Measurements from ENCODE around the gene FBXO46. TPM values are rescaled to one million over a fixed set of nuclear protein-coding genes. Genes with fewer than 3 reads are reported as not detected.

FBXO46 gene
- total and polyA plus RNA-seq, 2 of the 13 experiments (the other 11 are each of a cell fraction or from before 2014, with no cell fraction given): 6.2 to 6.4 TPM

- DNase-seq (ENCODE audit: low spot score) (no peak), FAIRE-seq (no peak), ATAC-seq (no peak)
- H3K9ac ChIP-seq (ENCODE audit: insufficient read depth, low read depth, low read length): no peak overlapping the region
- no peak overlapping the region for H3K27ac ChIP-seq (ENCODE audit: extremely low read length, insufficient read depth, low read length)
- H3K4me2 ChIP-seq (ENCODE audit: low read depth, low read length): no peak overlapping the region
- H4K20me1 ChIP-seq (ENCODE audit: insufficient read depth, low read length): no peaks in the 10 kb centered on the region
- ChIA-PET CTCF (ENCODE audit: low intra/inter-chr PET ratio, low total read pairs) (no interaction called here), POLR2A (no interaction called here)
- H2AFZ ChIP-seq (ENCODE audit: low read length): no peak overlapping the region
- peaks cover 44% of the 10 kb centered on the region for H3K4me1 ChIP-seq (ENCODE audit: insufficient read depth, low read length)
- no peaks in the 10 kb centered on the region for H3K9me3 ChIP-seq (ENCODE audit: low read length)
- peaks cover 0 to 8% of the 10 kb centered on the region in 2 experiments; a peak in 2 of 5 replicates for H3K27me3 ChIP-seq (ENCODE audit: control insufficient read depth in 1 of 2, insufficient read depth in 2 of 2, low read length in 2 of 2)
- no peaks in the 10 kb centered on the region for H3K36me3 ChIP-seq (replicated peaks in 1 of 2; ENCODE audit: control insufficient read depth in 1 of 2, insufficient read depth in 2 of 2, low read length in 2 of 2)
- WGBS (ENCODE audit: low lambda C conversion rate): 42% methylated on average over 4 of the region's 8 CpGs
- intact Hi-C loops (cut with micrococcal nuclease; ENCODE audit: unreplicated experiment): no loop called here
- BruUV-seq (replicated peaks): no TSS peak
- no peak overlapping the region for H3K4me3 ChIP-seq (replicated peaks in 1 of 3; ENCODE audit: insufficient read depth in 1 of 3, low read depth in 2 of 3, low read length in 3 of 3)
- no peaks in the 10 kb centered on the region for H3K79me2 ChIP-seq (ENCODE audit: insufficient read depth, low read length)
- TF ChIP-seq MAZ (IDR thresholded peaks at IDR 0.05; ENCODE audit: borderline replicate concordance, low read depth, low read length) (no peak), MAZ (CRISPR knock-in tag; IDR thresholded peaks at IDR 0.05; ENCODE audit: low read depth) (no peak), ZSCAN9 (CRISPR knock-in tag; IDR thresholded peaks at IDR 0.05; ENCODE audit: borderline replicate concordance) (no peak), TARDBP (CRISPR knock-in tag; IDR thresholded peaks at IDR 0.05) (no peak), KAT8 (CRISPR knock-in tag; IDR thresholded peaks at IDR 0.05) (no peak), ATF7 (IDR thresholded peaks at IDR 0.05) (no peak), ATF7 (CRISPR knock-in tag; IDR thresholded peaks at IDR 0.05) (no peak), NR1H2 (CRISPR knock-in tag; IDR thresholded peaks at IDR 0.05; ENCODE audit: borderline replicate concordance, low read depth) (no peak), RARA (CRISPR knock-in tag; IDR thresholded peaks at IDR 0.05) (no peak), ZNF747 (CRISPR knock-in tag; IDR thresholded peaks at IDR 0.05; ENCODE audit: borderline replicate concordance) (no peak), AKAP8 (CRISPR knock-in tag; IDR thresholded peaks at IDR 0.05) (no peak), ZNF614 (CRISPR knock-in tag; IDR thresholded peaks at IDR 0.05; ENCODE audit: borderline replicate concordance) (no peak), ZNF230 (CRISPR knock-in tag; IDR thresholded peaks at IDR 0.05) (no peak), ZFY (CRISPR knock-in tag; IDR thresholded peaks at IDR 0.05) (no peak), HES4 (CRISPR knock-in tag; IDR thresholded peaks at IDR 0.05; ENCODE audit: borderline replicate concordance) (no peak), RXRB (CRISPR knock-in tag; IDR thresholded peaks at IDR 0.05; ENCODE audit: borderline replicate concordance) (no peak), ZNF883 (CRISPR knock-in tag; IDR thresholded peaks at IDR 0.05; ENCODE audit: not compliant biosample characterization) (no peak), ZNF782 (CRISPR knock-in tag; IDR thresholded peaks at IDR 0.05; ENCODE audit: borderline replicate concordance) (no peak)
- in situ Hi-C loops (cut with HindIII; ENCODE audit: extremely low pct_ligation_motif_present, low pct_unique_long_range_greater_than_20kb): no loop called here
Observed at GRCh38 chr19:45660636-45661035, 70.1 kb downstream of the FBXO46 start.

MicroRNA genes within 50 kb of the gene (microRNA counts, 767-probe panel; counts per million panel counts)
- microRNA hsa-miR-642a-5p (not detected), microRNA hsa-miR-642b-3p (not detected)

Small RNA genes within 50 kb of the gene (microRNA-seq; reads per million reads assigned to microRNA genes)
- gene MIR642A: not detected
- gene MIR642B: not detected

Small RNA genes within 50 kb of the gene (small RNA-seq; reads per million reads assigned to genes)
- gene MIR642A (ENCODE audit: insufficient read depth in 2 of 3, insufficient read length in 3 of 3, low read depth in 2 of 3, low replicate concordance in 1 of 3): 0.51 to 41.6 (median 5.5) reads per million in 3 experiments

Other genes starting within 250 kb of the FBXO46 start
- gene RTN2, start 233.8 kb downstream of the FBXO46 start, total RNA-seq (2016; rRNA removed; fragmentation: Illumina TruSeq; extraction: Trizol): 2.1 and 2.9 TPM in 2 replicates
- 17.1 and 18.0 TPM in 2 replicates for gene RTN2, start 233.8 kb downstream of the FBXO46 start, polyA plus RNA-seq (2011; rRNA removed)
- gene PPM1N, start 232.5 kb downstream of the FBXO46 start, total RNA-seq (2016; rRNA removed; fragmentation: Illumina TruSeq; extraction: Trizol): 0.31 and 0.67 TPM in 2 replicates
- 1.3 and 1.8 TPM in 2 replicates for gene PPM1N, start 232.5 kb downstream of the FBXO46 start, polyA plus RNA-seq (2011; rRNA removed)
- 64.6 and 67.1 TPM in 2 replicates for gene VASP, start 223.4 kb downstream of the FBXO46 start, total RNA-seq (2016; rRNA removed; fragmentation: Illumina TruSeq; extraction: Trizol)
- gene VASP, start 223.4 kb downstream of the FBXO46 start, polyA plus RNA-seq (2011; rRNA removed): 41.8 and 49.1 TPM in 2 replicates
- gene OPA3, start 146.1 kb downstream of the FBXO46 start, total RNA-seq (2016; rRNA removed; fragmentation: Illumina TruSeq; extraction: Trizol): 7.8 and 8.3 TPM in 2 replicates
- 16.6 and 17.7 TPM in 2 replicates for gene OPA3, start 146.1 kb downstream of the FBXO46 start, polyA plus RNA-seq (2011; rRNA removed)
- not detected in 2 replicates for gene GPR4, start 128.7 kb downstream of the FBXO46 start, total RNA-seq (2016; rRNA removed; fragmentation: Illumina TruSeq; extraction: Trizol)
- gene GPR4, start 128.7 kb downstream of the FBXO46 start, polyA plus RNA-seq (2011; rRNA removed): 0.15 TPM in 1 of 2 replicates, not detected in the other
- gene EML2, start 91.5 kb downstream of the FBXO46 start, total RNA-seq (2016; rRNA removed; fragmentation: Illumina TruSeq; extraction: Trizol): 7.3 and 7.6 TPM in 2 replicates
- 12.9 and 16.6 TPM in 2 replicates for gene EML2, start 91.5 kb downstream of the FBXO46 start, polyA plus RNA-seq (2011; rRNA removed)
- gene GIPR, start 62.7 kb downstream of the FBXO46 start, total RNA-seq (2016; rRNA removed; fragmentation: Illumina TruSeq; extraction: Trizol): 0.15 TPM in 1 of 2 replicates, not detected in the other
- 1.2 and 1.7 TPM in 2 replicates for gene GIPR, start 62.7 kb downstream of the FBXO46 start, polyA plus RNA-seq (2011; rRNA removed)
- 485 and 593 TPM in 2 replicates for gene SNRPD2, start 38.9 kb downstream of the FBXO46 start, total RNA-seq (2016; rRNA removed; fragmentation: Illumina TruSeq; extraction: Trizol)
- 284 and 299 TPM in 2 replicates for gene SNRPD2, start 38.9 kb downstream of the FBXO46 start, polyA plus RNA-seq (2011; rRNA removed)
- 6.8 and 16.0 TPM in 2 replicates for gene QPCTL, start 38.2 kb downstream of the FBXO46 start, total RNA-seq (2016; rRNA removed; fragmentation: Illumina TruSeq; extraction: Trizol)
- gene QPCTL, start 38.2 kb downstream of the FBXO46 start, polyA plus RNA-seq (2011; rRNA removed): 19.1 and 24.8 TPM in 2 replicates
- not detected in 2 replicates for gene MEIOSIN, start 2.5 kb upstream of the FBXO46 start, total RNA-seq (2016; rRNA removed; fragmentation: Illumina TruSeq; extraction: Trizol)
- not detected in 2 replicates for gene MEIOSIN, start 2.5 kb upstream of the FBXO46 start, polyA plus RNA-seq (2011; rRNA removed)
- gene SIX5, start 38.4 kb upstream of the FBXO46 start, total RNA-seq (2016; rRNA removed; fragmentation: Illumina TruSeq; extraction: Trizol): 8.2 and 10.5 TPM in 2 replicates
- gene SIX5, start 38.4 kb upstream of the FBXO46 start, polyA plus RNA-seq (2011; rRNA removed): 7.7 and 8.8 TPM in 2 replicates
- 1.7 and 5.3 TPM in 2 replicates for gene DMPK, start 51.6 kb upstream of the FBXO46 start, total RNA-seq (2016; rRNA removed; fragmentation: Illumina TruSeq; extraction: Trizol)
- gene DMPK, start 51.6 kb upstream of the FBXO46 start, polyA plus RNA-seq (2011; rRNA removed): 8.8 and 12.5 TPM in 2 replicates
- gene DMWD, start 61.9 kb upstream of the FBXO46 start, total RNA-seq (2016; rRNA removed; fragmentation: Illumina TruSeq; extraction: Trizol): 11.0 and 14.9 TPM in 2 replicates
- 10.3 and 12.4 TPM in 2 replicates for gene DMWD, start 61.9 kb upstream of the FBXO46 start, polyA plus RNA-seq (2011; rRNA removed)
- 0.07 TPM in 1 of 2 replicates, not detected in the other for gene RSPH6A, start 84.4 kb upstream of the FBXO46 start, total RNA-seq (2016; rRNA removed; fragmentation: Illumina TruSeq; extraction: Trizol)
- gene RSPH6A, start 84.4 kb upstream of the FBXO46 start, polyA plus RNA-seq (2011; rRNA removed): 0.03 TPM in 1 of 2 replicates, not detected in the other
- gene SYMPK, start 132.3 kb upstream of the FBXO46 start, total RNA-seq (2016; rRNA removed; fragmentation: Illumina TruSeq; extraction: Trizol): 19.9 and 21.9 TPM in 2 replicates
- gene SYMPK, start 132.3 kb upstream of the FBXO46 start, polyA plus RNA-seq (2011; rRNA removed): 55.7 and 67.8 TPM in 2 replicates
- gene FOXA3, start 133.4 kb upstream of the FBXO46 start, total RNA-seq (2016; rRNA removed; fragmentation: Illumina TruSeq; extraction: Trizol): 27.6 and 29.8 TPM in 2 replicates
- 47.6 and 61.6 TPM in 2 replicates for gene FOXA3, start 133.4 kb upstream of the FBXO46 start, polyA plus RNA-seq (2011; rRNA removed)
- gene IRF2BP1, start 155.2 kb upstream of the FBXO46 start, total RNA-seq (2016; rRNA removed; fragmentation: Illumina TruSeq; extraction: Trizol): 9.7 and 14.3 TPM in 2 replicates
- 4.3 and 6.1 TPM in 2 replicates for gene IRF2BP1, start 155.2 kb upstream of the FBXO46 start, polyA plus RNA-seq (2011; rRNA removed)
- 2.7 TPM in 2 replicates for gene MYPOP, start 171.7 kb upstream of the FBXO46 start, total RNA-seq (2016; rRNA removed; fragmentation: Illumina TruSeq; extraction: Trizol)
- 2.2 and 2.3 TPM in 2 replicates for gene MYPOP, start 171.7 kb upstream of the FBXO46 start, polyA plus RNA-seq (2011; rRNA removed)
- not detected in 2 replicates for gene NANOS2, start 183.9 kb upstream of the FBXO46 start, total RNA-seq (2016; rRNA removed; fragmentation: Illumina TruSeq; extraction: Trizol)
- gene NANOS2, start 183.9 kb upstream of the FBXO46 start, polyA plus RNA-seq (2011; rRNA removed): not detected in 2 replicates
- gene NOVA2, start 243.0 kb upstream of the FBXO46 start, total RNA-seq (2016; rRNA removed; fragmentation: Illumina TruSeq; extraction: Trizol): not detected in 2 replicates
- not detected in 2 replicates for gene NOVA2, start 243.0 kb upstream of the FBXO46 start, polyA plus RNA-seq (2011; rRNA removed)